HepG2 (cell line): ENCODE results near the gene LILRB5. TPM values are rescaled to one million over a fixed set of nuclear protein-coding genes. Genes with fewer than 3 reads are reported as not detected.

Source experiments
- NFYC ChIP-seq: IDR thresholded peaks from 2 replicates; pipeline ENCODE4 v1.6.1; 2016; ENCODE audit warnings: missing genetic modification reagents, missing compliant biosample characterization
- PCBP1 ChIP-seq: fragments of 200-400 bp; formaldehyde crosslinking; IDR thresholded peaks from 2 replicates; pipeline ENCODE4 v1.6.1; 2017; ENCODE audit warnings: mild to moderate bottlenecking, low read depth, low read length, borderline replicate concordance
- PRMT3 ChIP-seq: sonication (generic); formaldehyde crosslinking; IDR thresholded peaks from 2 replicates; pipeline ENCODE4 v1.8.1; 2022; ENCODE audit warnings: low read depth, mild to moderate bottlenecking, moderate library complexity, missing genetic modification reagents, borderline replicate concordance
- SMARCC2 ChIP-seq: fragments of 450-650 bp; IDR thresholded peaks from 2 replicates; pipeline ENCODE4 v1.6.1; 2017; ENCODE audit warnings: antibody characterized with exemption, mild to moderate bottlenecking
- ZFAT ChIP-seq: sonication (generic); formaldehyde crosslinking; conservative IDR thresholded peaks from 2 replicates; pipeline ENCODE4 v1.8.1; 2023; ENCODE audit warnings: missing genetic modification reagents, inconsistent platforms
- ZNF24 ChIP-seq: fragments of 450-650 bp; IDR thresholded peaks from 2 replicates; pipeline ENCODE4 v1.6.1; 2017; ENCODE audit warnings: antibody characterized with exemption, mild to moderate bottlenecking
- ZNF260 ChIP-seq: sonication (generic); formaldehyde crosslinking; IDR thresholded peaks from 2 replicates; pipeline ENCODE4 v1.4.0; 2020; ENCODE audit warnings: missing genetic modification reagents, low read depth, mild to moderate bottlenecking, borderline replicate concordance
- ZNF570 ChIP-seq: sonication (generic); formaldehyde crosslinking; IDR thresholded peaks from 2 replicates; pipeline ENCODE4 v1.4.0; 2020; ENCODE audit warnings: mild to moderate bottlenecking, missing genetic modification reagents, borderline replicate concordance
- polyA plus RNA-seq, 8 experiments: library from polyadenylated mRNA; depleted of rRNA in 3 of 8; stranded (reverse) in 7 of 8; unstranded in 1 of 8; fragments of >200 nt; fragmentation: Illumina TruSeq in 4 of 8; extraction: Trizol in 4 of 8; gene quantifications; 2 replicates each; pipeline versions ENCODE4 v1.2.1 to v1.2.3, GENCODE V29; 2011 to 2016; ENCODE audit warnings: low read depth in 4 of 8, missing spikeins in 1 of 8, mixed read lengths in 1 of 8; ENCODE audit not compliant: insufficient read depth in 1 of 8
- total RNA-seq, 5 experiments: library from RNA; depleted of rRNA; stranded (reverse); fragments of >200 nt; fragmentation: Illumina TruSeq; extraction: Trizol; gene quantifications; 2 replicates each; pipeline ENCODE4 v1.2.3, GENCODE V29; 2016; ENCODE audit warnings: low read depth in 1 of 5
- TF ChIP-seq, protein P1 (sequence below): sonication (generic); formaldehyde crosslinking; IDR thresholded peaks from 2 replicates; pipeline ENCODE4 v1.5.0; 2020; ENCODE audit warnings: mild to moderate bottlenecking, missing genetic modification reagents, borderline replicate concordance
- TF ChIP-seq, protein P2 (sequence below): IDR thresholded peaks from 2 replicates; pipeline ENCODE4 v1.6.1; 2016; ENCODE audit warnings: mild to moderate bottlenecking
- TF ChIP-seq, protein P3 (sequence below): sonication (generic); formaldehyde crosslinking; IDR thresholded peaks from 2 replicates; pipeline ENCODE4 v1.4.0; 2020; ENCODE audit warnings: missing genetic modification reagents

Gene LILRB5
- total and polyA plus RNA-seq, 2 of the 13 experiments (the other 11 are each of a cell fraction or from before 2014, with no cell fraction given): not detected

- TF ChIP-seq ZFAT (CRISPR knock-in tag) (no peak), PRMT3 (no peak), PCBP1 (no peak), NFYC (no peak; the same call in 1 of the 2 replicates), SMARCC2 (no peak), ZNF260 (CRISPR knock-in tag) (no peak), ZNF570 (CRISPR knock-in tag) (no peak), ZNF24 (no peak)
- TF ChIP-seq, protein P1, sequence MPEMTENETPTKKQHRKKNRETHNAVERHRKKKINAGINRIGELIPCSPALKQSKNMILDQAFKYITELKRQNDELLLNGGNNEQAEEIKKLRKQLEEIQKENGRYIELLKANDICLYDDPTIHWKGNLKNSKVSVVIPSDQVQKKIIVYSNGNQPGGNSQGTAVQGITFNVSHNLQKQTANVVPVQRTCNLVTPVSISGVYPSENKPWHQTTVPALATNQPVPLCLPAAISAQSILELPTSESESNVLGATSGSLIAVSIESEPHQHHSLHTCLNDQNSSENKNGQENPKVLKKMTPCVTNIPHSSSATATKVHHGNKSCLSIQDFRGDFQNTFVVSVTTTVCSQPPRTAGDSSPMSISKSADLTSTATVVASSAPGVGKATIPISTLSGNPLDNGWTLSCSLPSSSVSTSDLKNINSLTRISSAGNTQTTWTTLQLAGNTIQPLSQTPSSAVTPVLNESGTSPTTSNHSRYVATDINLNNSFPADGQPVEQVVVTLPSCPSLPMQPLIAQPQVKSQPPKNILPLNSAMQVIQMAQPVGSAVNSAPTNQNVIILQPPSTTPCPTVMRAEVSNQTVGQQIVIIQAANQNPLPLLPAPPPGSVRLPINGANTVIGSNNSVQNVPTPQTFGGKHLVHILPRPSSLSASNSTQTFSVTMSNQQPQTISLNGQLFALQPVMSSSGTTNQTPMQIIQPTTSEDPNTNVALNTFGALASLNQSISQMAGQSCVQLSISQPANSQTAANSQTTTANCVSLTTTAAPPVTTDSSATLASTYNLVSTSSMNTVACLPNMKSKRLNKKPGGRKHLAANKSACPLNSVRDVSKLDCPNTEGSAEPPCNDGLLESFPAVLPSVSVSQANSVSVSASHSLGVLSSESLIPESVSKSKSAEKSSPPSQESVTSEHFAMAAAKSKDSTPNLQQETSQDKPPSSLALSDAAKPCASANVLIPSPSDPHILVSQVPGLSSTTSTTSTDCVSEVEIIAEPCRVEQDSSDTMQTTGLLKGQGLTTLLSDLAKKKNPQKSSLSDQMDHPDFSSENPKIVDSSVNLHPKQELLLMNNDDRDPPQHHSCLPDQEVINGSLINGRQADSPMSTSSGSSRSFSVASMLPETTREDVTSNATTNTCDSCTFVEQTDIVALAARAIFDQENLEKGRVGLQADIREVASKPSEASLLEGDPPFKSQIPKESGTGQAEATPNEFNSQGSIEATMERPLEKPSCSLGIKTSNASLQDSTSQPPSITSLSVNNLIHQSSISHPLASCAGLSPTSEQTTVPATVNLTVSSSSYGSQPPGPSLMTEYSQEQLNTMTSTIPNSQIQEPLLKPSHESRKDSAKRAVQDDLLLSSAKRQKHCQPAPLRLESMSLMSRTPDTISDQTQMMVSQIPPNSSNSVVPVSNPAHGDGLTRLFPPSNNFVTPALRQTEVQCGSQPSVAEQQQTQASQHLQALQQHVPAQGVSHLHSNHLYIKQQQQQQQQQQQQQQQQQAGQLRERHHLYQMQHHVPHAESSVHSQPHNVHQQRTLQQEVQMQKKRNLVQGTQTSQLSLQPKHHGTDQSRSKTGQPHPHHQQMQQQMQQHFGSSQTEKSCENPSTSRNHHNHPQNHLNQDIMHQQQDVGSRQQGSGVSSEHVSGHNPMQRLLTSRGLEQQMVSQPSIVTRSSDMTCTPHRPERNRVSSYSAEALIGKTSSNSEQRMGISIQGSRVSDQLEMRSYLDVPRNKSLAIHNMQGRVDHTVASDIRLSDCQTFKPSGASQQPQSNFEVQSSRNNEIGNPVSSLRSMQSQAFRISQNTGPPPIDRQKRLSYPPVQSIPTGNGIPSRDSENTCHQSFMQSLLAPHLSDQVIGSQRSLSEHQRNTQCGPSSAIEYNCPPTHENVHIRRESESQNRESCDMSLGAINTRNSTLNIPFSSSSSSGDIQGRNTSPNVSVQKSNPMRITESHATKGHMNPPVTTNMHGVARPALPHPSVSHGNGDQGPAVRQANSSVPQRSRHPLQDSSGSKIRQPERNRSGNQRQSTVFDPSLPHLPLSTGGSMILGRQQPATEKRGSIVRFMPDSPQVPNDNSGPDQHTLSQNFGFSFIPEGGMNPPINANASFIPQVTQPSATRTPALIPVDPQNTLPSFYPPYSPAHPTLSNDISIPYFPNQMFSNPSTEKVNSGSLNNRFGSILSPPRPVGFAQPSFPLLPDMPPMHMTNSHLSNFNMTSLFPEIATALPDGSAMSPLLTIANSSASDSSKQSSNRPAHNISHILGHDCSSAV: no peak
- TF ChIP-seq, protein P2, sequence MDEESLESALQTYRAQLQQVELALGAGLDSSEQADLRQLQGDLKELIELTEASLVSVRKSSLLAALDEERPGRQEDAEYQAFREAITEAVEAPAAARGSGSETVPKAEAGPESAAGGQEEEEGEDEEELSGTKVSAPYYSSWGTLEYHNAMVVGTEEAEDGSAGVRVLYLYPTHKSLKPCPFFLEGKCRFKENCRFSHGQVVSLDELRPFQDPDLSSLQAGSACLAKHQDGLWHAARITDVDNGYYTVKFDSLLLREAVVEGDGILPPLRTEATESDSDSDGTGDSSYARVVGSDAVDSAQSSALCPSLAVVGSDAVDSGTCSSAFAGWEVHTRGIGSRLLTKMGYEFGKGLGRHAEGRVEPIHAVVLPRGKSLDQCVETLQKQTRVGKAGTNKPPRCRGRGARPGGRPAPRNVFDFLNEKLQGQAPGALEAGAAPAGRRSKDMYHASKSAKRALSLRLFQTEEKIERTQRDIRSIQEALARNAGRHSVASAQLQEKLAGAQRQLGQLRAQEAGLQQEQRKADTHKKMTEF (CRISPR knock-in tag): peak; percentile 71
- TF ChIP-seq, protein P3, sequence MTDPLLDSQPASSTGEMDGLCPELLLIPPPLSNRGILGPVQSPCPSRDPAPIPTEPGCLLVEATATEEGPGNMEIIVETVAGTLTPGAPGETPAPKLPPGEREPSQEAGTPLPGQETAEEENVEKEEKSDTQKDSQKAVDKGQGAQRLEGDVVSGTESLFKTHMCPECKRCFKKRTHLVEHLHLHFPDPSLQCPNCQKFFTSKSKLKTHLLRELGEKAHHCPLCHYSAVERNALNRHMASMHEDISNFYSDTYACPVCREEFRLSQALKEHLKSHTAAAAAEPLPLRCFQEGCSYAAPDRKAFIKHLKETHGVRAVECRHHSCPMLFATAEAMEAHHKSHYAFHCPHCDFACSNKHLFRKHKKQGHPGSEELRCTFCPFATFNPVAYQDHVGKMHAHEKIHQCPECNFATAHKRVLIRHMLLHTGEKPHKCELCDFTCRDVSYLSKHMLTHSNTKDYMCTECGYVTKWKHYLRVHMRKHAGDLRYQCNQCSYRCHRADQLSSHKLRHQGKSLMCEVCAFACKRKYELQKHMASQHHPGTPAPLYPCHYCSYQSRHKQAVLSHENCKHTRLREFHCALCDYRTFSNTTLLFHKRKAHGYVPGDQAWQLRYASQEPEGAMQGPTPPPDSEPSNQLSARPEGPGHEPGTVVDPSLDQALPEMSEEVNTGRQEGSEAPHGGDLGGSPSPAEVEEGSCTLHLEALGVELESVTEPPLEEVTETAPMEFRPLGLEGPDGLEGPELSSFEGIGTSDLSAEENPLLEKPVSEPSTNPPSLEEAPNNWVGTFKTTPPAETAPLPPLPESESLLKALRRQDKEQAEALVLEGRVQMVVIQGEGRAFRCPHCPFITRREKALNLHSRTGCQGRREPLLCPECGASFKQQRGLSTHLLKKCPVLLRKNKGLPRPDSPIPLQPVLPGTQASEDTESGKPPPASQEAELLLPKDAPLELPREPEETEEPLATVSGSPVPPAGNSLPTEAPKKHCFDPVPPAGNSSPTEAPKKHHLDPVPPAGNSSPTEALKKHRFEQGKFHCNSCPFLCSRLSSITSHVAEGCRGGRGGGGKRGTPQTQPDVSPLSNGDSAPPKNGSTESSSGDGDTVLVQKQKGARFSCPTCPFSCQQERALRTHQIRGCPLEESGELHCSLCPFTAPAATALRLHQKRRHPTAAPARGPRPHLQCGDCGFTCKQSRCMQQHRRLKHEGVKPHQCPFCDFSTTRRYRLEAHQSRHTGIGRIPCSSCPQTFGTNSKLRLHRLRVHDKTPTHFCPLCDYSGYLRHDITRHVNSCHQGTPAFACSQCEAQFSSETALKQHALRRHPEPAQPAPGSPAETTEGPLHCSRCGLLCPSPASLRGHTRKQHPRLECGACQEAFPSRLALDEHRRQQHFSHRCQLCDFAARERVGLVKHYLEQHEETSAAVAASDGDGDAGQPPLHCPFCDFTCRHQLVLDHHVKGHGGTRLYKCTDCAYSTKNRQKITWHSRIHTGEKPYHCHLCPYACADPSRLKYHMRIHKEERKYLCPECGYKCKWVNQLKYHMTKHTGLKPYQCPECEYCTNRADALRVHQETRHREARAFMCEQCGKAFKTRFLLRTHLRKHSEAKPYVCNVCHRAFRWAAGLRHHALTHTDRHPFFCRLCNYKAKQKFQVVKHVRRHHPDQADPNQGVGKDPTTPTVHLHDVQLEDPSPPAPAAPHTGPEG (CRISPR knock-in tag): no peak
These were observed 47.1 kb downstream of the LILRB5 start (continued) for GRCh38 chr19:54209811-54210494.
